ENCODE results near the gene HSD17B10. TPM values are rescaled to one million over a fixed set of nuclear protein-coding genes. Genes with fewer than 3 reads are reported as not detected.

Gene HSD17B10
- total RNA-seq, 1 experiment from 2014 or later = 112 TPM

GRCh38 chrX:53438832-53439230 lies 4.7 kb upstream of the HSD17B10 start:
- H3K36me3 Mint-ChIP-seq (ENCODE audit: insufficient read depth in 1 of 3, low read depth in 3 of 3) = peaks cover 0 to 2% (median 0%) of the 10 kb centered on the region in 3 experiments; a peak in 3 of 7 replicates
- TF ChIP-seq CTCF (conservative IDR thresholded peaks at IDR 0.05) = no peak
- no CpG with 5 or more reads among the region's 1 CpG for WGBS (ENCODE audit: extremely low coverage, insufficient read length, low lambda C conversion rate)

More at GRCh38 chrX:53438832-53439230, 4.7 kb upstream of the HSD17B10 start:
- peaks cover 3 to 9% of the 10 kb centered on the region in 2 experiments; a peak in 3 of 4 replicates for H3K4me1 Mint-ChIP-seq
- Histone ChIP-seq H2BK15ac (ENCODE audit: low read depth, low read length) (no peak overlapping the region), H2BK5ac (ENCODE audit: insufficient read length, low read length) (no peak overlapping the region), H4K5ac (ENCODE audit: insufficient read length, low read depth, low read length) (no peak overlapping the region), H3K18ac (ENCODE audit: insufficient read length, low read depth, low read length) (no peak overlapping the region), H3T11ph (ENCODE audit: low read length) (no peak overlapping the region), H3K23ac (ENCODE audit: insufficient read length, low read depth, low read length) (no peak overlapping the region), H3K4me2 (ENCODE audit: insufficient read depth, insufficient read length, low read length) (no peak overlapping the region), H3K56ac (ENCODE audit: insufficient read length, low read depth, low read length) (no peak overlapping the region), H3K27ac (ENCODE audit: insufficient read length, low read depth, low read length) (no peak overlapping the region), H2BK20ac (ENCODE audit: low read depth, low read length, poor library complexity, severe bottlenecking) (no peak overlapping the region), H3K9me3 (ENCODE audit: control insufficient read depth, low read depth, low read length) (peaks cover 31% of the 10 kb centered on the region), H2AFZ (ENCODE audit: low read length) (no peak overlapping the region), H3K14ac (ENCODE audit: insufficient read depth, low read length) (no peak overlapping the region), H3K27me3 (ENCODE audit: insufficient read depth, low read length) (no peaks in the 10 kb centered on the region), H2BK12ac (ENCODE audit: insufficient read length, low read depth, low read length) (no peak overlapping the region), H3K79me2 (ENCODE audit: insufficient read depth, low read length) (no peaks in the 10 kb centered on the region), H4K20me1 (ENCODE audit: control insufficient read depth, insufficient read depth, insufficient read length) (no peaks in the 10 kb centered on the region), H4K8ac (replicated peaks; ENCODE audit: insufficient read length, low read depth, low read length) (no peak overlapping the region), H3K4me1 (ENCODE audit: insufficient read depth, low read length) (no peaks in the 10 kb centered on the region), H2AK5ac (ENCODE audit: insufficient read length, low read length) (no peak overlapping the region), H4K91ac (ENCODE audit: insufficient read length, low read depth, low read length) (no peak overlapping the region), H2BK120ac (ENCODE audit: low read depth, low read length, poor library complexity, severe bottlenecking) (no peak overlapping the region), H3K79me1 (ENCODE audit: insufficient read depth, low read depth, low read length, poor library complexity, severe bottlenecking) (no peaks in the 10 kb centered on the region), H3K9ac (ENCODE audit: extremely low read depth, insufficient read length, low read length) (no peak overlapping the region), H3K23me2 (ENCODE audit: insufficient read length, low read depth, low read length, poor library complexity, severe bottlenecking) (peaks cover 6% of the 10 kb centered on the region), H3K4ac (ENCODE audit: low read depth, low read length) (no peak overlapping the region)
- no peak for DNase-seq
- peaks cover 14% of the 10 kb centered on the region for H3K27me3 Mint-ChIP-seq (ENCODE audit: low read depth)
- H3K9me3 Mint-ChIP-seq = peaks cover 66 to 80% of the 10 kb centered on the region in 2 experiments
- H3K4me3 Mint-ChIP-seq = no peak overlapping the region
- no peak overlapping the region for H3K27ac Mint-ChIP-seq

All from H9 (cell line).